AML-193 (cell line): Measurements from ENCODE around the gene WNK2.
"Not testable (repeated sequence)": the region's sequence is repeated elsewhere in the genome, so short reads cannot be mapped to it uniquely, and the experiment has no call there.

Experiments used
- DNase-seq, 2 experiments: peaks; one replicate each; lab custom pipeline; 2025; lab: John Stamatoyannopoulos, UW

The WNK2 gene

DNA sequence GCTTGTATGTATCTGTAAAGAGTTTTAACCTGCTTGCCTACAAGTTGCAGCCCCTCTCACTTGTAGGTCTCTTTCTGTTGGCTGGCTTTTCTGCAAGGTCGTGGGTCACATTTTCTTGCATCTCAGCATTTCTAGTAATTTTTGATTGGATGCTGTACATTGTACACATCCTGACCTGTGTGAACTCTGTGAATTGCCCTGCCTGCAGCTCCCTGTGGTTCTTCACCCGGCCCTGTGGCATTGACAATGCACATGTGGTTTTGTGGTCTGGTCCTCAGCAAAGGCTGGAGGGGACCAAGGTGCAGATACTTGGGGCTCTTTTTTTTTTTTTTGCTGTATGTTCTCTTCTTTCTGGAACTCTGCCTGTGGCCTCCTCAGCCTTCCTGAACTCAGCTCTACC lies 53.6 kb downstream of the WNK2 start:
- no peak for DNase-seq

- DNase-seq: no peak
Observed at GRCh38 chr9:93238953-93239925, 55.3 kb downstream of the WNK2 start.

- no peak for DNase-seq
Observed at GRCh38 chr9:93240891-93241334, 57.0 kb downstream of the WNK2 start.

- no peak for DNase-seq
Observed at GRCh38 chr9:93243112-93243511, 59.2 kb downstream of the WNK2 start.

GRCh38 chr9:93244101-93244500 lies 60.2 kb downstream of the WNK2 start:
- no peak for DNase-seq

DNA sequence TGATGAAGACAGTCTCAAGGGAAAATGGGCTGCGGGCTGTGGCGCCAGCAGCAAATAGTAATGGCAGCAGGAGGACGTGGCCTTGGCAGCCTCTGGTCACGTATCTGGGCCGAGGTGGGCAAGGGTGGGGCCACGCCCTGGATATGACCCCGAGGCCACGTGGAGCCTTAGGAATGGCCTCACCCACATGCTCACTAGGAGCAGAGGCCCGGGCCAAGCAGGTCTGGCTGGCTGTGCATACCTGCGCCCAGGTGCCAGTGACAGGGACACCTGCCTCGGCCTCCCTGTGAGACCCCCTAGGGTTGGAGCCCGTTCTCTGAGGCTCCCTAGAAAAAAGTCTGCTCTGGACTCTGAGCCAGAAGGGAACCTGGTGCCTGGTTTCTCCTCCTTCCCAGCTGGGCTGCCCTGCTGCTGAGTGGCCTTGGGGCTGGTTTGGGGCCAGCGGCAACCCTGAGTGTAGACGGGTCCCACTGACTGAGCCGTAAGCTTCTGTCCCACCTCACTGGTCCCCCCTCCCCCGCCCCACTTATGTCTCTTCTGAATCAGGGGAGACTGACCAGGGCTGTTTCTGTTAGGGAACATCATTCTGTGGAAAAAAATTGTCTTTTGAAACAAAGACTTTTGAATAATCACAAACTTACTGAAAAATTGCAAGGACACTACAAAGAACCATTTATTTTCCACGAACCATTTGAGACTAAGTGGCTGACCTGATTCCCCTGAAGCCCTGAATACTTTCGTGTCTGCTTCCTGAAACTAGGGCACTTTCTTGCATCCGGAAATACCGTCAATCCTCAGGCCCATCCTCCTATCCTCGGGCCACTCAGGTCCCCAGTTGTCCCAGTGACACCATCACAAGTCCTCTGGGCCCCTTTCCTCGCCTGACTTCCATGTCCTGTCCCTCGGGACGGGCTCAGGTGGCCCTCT lies 60.8 kb downstream of the WNK2 start:
- DNase-seq: no peak

- no peak for DNase-seq
Observed at GRCh38 chr9:93245437-93245970, 61.6 kb downstream of the WNK2 start.

DNA sequence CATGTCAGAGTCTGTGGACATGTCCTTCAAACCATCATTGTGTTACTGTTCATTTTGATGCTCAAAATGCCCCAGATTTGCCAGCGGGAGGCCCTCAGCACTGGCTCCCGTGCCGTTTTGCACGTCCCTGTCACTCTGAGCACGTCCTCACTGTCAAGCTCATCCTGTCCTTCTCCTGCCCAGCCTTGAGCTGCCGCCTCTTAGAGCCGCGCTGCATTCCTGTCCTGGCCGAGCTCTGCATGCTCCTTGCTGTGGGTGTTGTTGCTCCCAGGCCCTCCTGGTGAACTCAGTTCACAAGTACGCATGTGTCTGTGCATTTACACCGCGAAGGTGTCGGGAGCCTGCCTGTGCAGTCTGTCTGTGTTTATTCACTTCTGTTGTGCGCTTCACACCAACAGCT lies 62.2 kb downstream of the WNK2 start:
- DNase-seq: no peak

DNA sequence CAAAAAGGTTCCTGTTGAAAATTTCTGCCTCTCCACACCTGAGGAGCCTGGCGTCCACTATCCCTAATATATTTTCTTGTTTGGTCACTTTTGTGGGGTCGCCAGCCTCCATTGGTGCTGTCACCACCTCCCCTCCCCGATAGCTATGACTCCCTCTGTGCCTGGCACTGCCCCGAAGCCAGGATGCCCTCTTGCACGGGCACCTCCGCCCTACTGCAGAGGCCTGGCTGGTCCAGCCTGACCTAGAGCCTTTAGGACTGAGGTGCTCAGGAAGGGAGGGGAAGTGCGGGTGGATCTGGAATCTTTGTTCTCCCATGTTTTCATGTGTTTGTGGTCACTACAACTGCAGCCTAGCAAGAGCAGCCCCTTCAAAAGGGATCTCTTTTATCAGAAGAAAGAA lies 62.6 kb downstream of the WNK2 start:
- no peak for DNase-seq

DNA sequence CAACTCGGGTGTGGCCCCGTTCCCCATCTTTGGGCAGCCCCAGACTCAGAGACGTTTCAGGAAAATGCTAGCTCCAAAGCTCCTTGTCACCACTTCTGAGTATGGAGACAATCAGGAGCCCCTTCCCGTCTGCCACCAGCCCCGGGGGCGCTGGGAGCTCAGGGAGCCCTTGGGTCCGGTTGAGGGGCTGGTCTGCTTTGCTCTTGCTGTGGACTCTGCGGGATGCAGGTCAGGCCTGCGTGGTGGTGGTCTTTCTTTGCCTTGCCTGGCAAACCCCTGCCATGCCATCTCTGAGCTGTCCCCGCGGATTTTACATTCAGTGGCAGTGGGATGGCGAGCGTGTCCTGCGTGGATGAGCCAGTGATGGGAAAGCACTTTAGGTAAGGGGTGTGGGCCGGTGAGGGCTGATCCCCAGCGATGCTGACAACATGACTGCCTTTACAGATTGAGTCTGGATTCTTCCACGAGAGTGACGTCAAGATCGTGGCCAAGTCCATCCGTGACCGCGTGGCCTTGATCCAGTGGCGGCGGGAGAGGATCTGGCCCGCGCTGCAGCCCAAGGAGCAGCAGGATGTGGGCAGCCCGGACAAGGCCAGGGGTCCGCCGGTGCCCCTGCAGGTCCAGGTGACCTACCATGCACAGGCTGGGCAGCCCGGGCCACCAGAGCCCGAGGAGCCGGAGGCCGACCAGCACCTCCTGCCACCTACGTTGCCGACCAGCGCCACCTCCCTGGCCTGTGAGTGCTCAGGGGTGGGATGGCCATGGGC lies 63.3 kb downstream of the WNK2 start:
- DNase-seq: no peak

DNA sequence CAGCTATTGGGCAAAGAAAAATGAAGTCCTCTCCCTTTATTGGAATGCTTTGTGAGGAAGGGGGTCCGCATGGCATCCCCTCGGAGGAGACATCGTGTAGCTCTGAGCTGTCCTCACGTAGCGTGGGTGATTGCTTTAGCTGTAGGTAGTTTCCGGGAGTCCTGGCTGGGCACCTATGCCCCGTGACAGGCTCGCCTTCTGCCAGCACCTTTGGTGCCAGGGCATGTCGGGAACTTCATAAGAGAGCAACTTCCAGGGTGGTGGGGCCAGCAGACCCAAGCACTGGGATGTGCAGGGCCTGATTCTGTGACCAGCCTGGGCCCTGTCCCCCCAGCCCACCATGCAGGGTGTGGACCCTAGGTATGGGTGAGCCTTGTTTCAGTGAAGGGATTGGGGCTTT lies 64.0 kb downstream of the WNK2 start:
- no peak for DNase-seq

DNA sequence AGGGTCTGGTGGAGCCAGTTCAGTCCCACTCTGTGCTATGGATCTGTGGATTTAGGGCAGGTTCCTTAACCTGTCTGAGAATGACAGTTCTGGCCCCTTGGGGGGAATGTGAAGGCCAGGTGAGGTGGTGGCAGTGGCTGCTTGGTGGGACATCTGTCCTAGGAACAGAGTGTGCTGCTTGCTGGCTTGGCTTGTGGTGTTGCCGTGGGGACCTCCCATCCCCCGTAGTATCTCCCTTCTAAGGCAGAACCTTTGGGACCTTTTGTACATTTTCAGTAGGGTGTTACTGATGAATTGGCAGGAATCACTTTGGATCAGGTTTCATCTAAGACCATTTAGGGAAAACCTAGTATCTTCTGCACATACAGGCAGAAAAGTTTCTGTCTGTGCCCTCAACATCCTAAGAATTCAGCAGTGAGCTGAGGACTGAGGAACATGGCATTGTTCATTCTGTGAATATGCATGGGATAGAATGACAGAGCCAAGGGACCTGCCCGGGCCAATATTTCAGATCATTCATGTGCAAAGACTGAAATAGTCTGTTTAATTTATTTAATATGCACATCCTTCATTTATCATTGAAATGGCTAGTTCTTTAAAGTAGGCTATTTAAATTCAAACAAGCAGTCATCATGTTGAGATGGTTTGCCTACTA lies 64.6 kb downstream of the WNK2 start:
- DNase-seq: no peak

- no peak for DNase-seq
Observed at GRCh38 chr9:93250185-93250584, 66.2 kb downstream of the WNK2 start.

- not testable (repeated sequence) for DNase-seq
Observed at GRCh38 chr9:93251309-93251708, 67.4 kb downstream of the WNK2 start.

- no peak for DNase-seq
Observed at GRCh38 chr9:93252116-93252780, 68.3 kb downstream of the WNK2 start.

DNA sequence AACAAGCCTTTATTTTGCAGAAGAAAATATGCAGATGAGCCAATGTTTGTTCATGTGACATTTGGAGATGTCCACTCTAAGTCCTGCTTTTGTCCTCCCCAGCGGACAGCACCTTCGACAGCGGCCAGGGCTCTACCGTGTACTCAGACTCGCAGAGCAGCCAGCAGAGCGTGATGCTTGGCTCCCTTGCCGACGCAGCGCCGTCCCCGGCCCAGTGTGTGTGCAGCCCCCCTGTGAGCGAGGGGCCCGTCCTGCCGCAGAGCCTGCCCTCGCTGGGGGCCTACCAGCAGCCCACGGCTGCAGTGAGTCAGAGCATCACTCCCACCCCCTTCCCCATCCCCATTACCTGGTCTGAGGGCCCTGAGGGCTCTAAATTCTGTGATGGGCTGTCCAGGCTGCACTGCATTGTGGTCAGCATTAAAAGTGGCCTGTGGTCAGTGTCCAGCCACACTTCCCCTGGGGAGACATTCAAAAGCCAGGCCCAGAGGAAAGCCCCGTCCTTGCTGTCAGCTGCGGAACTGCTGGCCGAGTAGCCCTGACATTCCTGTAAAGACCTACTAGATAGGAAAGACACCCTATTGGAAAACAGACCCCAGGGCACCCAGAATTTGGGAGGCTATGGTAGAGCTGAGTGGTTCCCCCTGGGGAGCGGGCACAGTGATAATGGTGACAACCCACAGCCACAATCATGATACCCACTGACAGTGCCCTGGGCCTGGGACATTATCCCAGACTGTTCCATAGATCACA lies 69.0 kb downstream of the WNK2 start:
- DNase-seq: no peak

- no peak for DNase-seq
Observed at GRCh38 chr9:93253633-93254032, 69.7 kb downstream of the WNK2 start.

DNA sequence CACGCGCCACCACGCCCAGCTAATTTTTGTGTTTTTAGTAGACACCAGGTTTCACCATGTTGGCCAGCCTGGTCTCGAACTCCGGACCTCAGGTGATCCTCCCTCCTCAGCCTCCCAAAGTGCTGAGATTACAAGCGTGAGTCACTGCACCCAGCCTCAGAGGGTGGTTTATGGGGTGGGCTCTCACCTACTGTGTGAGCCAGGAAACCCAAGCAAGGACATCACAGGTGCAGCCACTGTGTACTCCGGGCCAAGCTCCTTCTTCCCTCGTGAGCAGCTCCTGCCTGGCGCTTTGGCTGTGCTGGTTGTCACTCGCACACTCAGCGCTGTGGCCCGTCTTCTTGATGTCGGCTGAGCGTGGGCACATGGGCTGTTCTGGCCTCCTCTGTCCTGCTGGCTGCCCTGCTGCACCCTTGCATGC lies 70.1 kb downstream of the WNK2 start:
- no peak for DNase-seq

- no peak for DNase-seq
Observed at GRCh38 chr9:93254806-93255493, 71.0 kb downstream of the WNK2 start.
